Embryonic facial prominence (tissue), 1 donor: ENCODE data around the gene PHETA2.

Source experiments
- DNase-seq: peaks from one replicate; pipeline ENCODE4 v3.0.0-alpha.2; 2016; ENCODE audit errors: extremely low spot score

The PHETA2 gene

GRCh38 chr22:42074132-42074811 lies at the start of gene PHETA2:
Gene PHETA2, plus strand, starts transcription at chr22:42074248. Its CDS starts 3,046 bp downstream, at chr22:42077294.
- DNase-seq: no peak

- no peak for DNase-seq
These were observed 48.6 kb upstream of the PHETA2 start for GRCh38 chr22:42025421-42025820.

GRCh38 chr22:42026705-42027104 lies 47.3 kb upstream of the PHETA2 start:
- DNase-seq: no peak

GRCh38 chr22:42033263-42034181 lies 40.5 kb upstream of the PHETA2 start:
- DNase-seq: no peak

- no peak for DNase-seq
These were observed 38.8 kb upstream of the PHETA2 start for GRCh38 chr22:42035256-42035655.

- no peak for DNase-seq
These were observed 34.8 kb upstream of the PHETA2 start for GRCh38 chr22:42039271-42039670.

- no peak for DNase-seq
These were observed 32.3 kb upstream of the PHETA2 start for GRCh38 chr22:42041784-42042183.

GRCh38 chr22:42050641-42051180 lies 23.3 kb upstream of the PHETA2 start:
- no peak for DNase-seq

- DNase-seq: no peak
These were observed 21.3 kb upstream of the PHETA2 start for GRCh38 chr22:42052765-42053164.

- DNase-seq: no peak
These were observed 17.1 kb upstream of the PHETA2 start for GRCh38 chr22:42056757-42057511.

- no peak for DNase-seq
These were observed 13.6 kb upstream of the PHETA2 start for GRCh38 chr22:42060489-42060888.

- no peak for DNase-seq
These were observed 13.0 kb upstream of the PHETA2 start for GRCh38 chr22:42061041-42061440.

GRCh38 chr22:42062506-42063170 lies 11.4 kb upstream of the PHETA2 start:
- DNase-seq: no peak

- no peak for DNase-seq
These were observed 9.4 kb upstream of the PHETA2 start for GRCh38 chr22:42064629-42065028.

- no peak for DNase-seq
These were observed 8.5 kb upstream of the PHETA2 start for GRCh38 chr22:42065438-42066125.

- DNase-seq: no peak
These were observed 7.8 kb upstream of the PHETA2 start for GRCh38 chr22:42066126-42066761.

- DNase-seq: no peak
These were observed 7.1 kb upstream of the PHETA2 start for GRCh38 chr22:42066937-42067336.

- no peak for DNase-seq
These were observed 6.3 kb upstream of the PHETA2 start for GRCh38 chr22:42067671-42068251.

- DNase-seq: no peak
These were observed 5.8 kb upstream of the PHETA2 start for GRCh38 chr22:42068291-42068690.
